ENCODE data around the gene MAEL.

Gene MAEL

DNA sequence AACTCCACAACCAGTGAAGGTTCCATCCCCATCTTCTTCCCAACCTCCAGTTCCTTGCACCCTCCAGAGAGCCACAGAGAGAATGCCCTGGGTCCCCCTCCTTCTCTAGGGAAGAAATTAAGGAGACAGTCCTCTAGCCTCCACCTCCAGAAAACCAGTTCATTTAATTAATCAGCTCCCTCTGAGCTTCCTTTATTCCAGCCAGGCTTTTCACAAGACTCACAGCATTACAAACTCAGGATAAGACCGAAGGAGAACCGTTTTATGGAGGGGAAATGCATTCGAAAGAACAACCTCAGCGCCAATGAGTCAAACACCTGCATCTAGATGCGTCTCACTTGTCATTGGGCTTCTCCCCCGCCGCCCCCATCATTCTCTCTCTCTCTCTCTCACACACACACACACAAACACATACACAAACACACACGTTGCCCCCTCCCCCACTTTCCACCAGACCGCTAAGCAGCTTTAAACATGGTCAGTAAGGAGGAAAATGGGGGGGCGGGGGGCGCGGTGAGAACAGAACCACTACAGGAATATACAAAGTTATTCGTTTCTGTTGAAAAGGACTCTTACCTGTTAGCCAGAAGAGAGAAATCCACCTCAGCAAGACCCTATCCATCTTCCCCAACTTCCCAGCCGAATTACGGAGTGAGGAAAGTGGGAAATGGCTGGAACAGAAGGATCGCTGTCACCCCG is 14.3 kb upstream of the MAEL start:
- Histone ChIP-seq H3K4me2 (ENCODE audit: low read length) (peak overlapping the region; percentile 82), H2AFZ (ENCODE audit: low read depth, low read length) (peak overlapping the region; percentile 91), H3K4me1 (ENCODE audit: low read length) (peaks cover 29% of the 10 kb centered on the region), H3K9ac (ENCODE audit: low read length) (peak overlapping the region; percentile 67), H3K27me3 (ENCODE audit: low read depth, low read length) (peaks cover 78% of the 10 kb centered on the region), H3K9me3 (ENCODE audit: insufficient read depth, low read length) (no peaks in the 10 kb centered on the region), H3K79me2 (ENCODE audit: low read length) (no peaks in the 10 kb centered on the region), H4K20me1 (ENCODE audit: insufficient read depth, low read length) (no peaks in the 10 kb centered on the region), H3K4me3 (ENCODE audit: low read length) (peak overlapping the region; percentile 80), H3K27ac (ENCODE audit: low read length) (no peak overlapping the region), H3K36me3 (replicated peaks; ENCODE audit: low read depth, low read length) (no peaks in the 10 kb centered on the region)
- TF ChIP-seq EZH2phosphoT487 (IDR thresholded peaks at IDR 0.05; ENCODE audit: low read depth) = no peak

- Histone ChIP-seq H3K4me2 (ENCODE audit: low read length) (peak within 1 kb of the TSS; percentile 89), H3K79me2 (ENCODE audit: low read length) (no peaks in the 10 kb centered on the region), H3K4me3 (ENCODE audit: low read length) (peak within 1 kb of the TSS; percentile 93), H3K9ac (ENCODE audit: low read length) (peak within 1 kb of the TSS; percentile 73), H3K4me1 (ENCODE audit: low read length) (peaks cover 24% of the 10 kb centered on the region), H2AFZ (ENCODE audit: low read depth, low read length) (peak within 1 kb of the TSS; percentile 91), H3K36me3 (replicated peaks; ENCODE audit: low read depth, low read length) (no peaks in the 10 kb centered on the region), H3K9me3 (ENCODE audit: insufficient read depth, low read length) (no peaks in the 10 kb centered on the region), H3K27ac (ENCODE audit: low read length) (no peak within 1 kb of the TSS), H3K27me3 (ENCODE audit: low read depth, low read length) (peaks cover 74% of the 10 kb centered on the region), H4K20me1 (ENCODE audit: insufficient read depth, low read length) (no peaks in the 10 kb centered on the region)
- TF ChIP-seq EZH2phosphoT487 (IDR thresholded peaks at IDR 0.05; ENCODE audit: low read depth) = no peak
- TF ChIP-seq, protein P1, sequence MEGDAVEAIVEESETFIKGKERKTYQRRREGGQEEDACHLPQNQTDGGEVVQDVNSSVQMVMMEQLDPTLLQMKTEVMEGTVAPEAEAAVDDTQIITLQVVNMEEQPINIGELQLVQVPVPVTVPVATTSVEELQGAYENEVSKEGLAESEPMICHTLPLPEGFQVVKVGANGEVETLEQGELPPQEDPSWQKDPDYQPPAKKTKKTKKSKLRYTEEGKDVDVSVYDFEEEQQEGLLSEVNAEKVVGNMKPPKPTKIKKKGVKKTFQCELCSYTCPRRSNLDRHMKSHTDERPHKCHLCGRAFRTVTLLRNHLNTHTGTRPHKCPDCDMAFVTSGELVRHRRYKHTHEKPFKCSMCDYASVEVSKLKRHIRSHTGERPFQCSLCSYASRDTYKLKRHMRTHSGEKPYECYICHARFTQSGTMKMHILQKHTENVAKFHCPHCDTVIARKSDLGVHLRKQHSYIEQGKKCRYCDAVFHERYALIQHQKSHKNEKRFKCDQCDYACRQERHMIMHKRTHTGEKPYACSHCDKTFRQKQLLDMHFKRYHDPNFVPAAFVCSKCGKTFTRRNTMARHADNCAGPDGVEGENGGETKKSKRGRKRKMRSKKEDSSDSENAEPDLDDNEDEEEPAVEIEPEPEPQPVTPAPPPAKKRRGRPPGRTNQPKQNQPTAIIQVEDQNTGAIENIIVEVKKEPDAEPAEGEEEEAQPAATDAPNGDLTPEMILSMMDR (IDR thresholded peaks at IDR 0.05; ENCODE audit: low read depth, low read length) = 0 out of 2 replicates have a peak, but pooled peaks have one; percentile 17
These were observed 13.5 kb upstream of the MAEL start, which contains the start of gene ILDR2 for GRCh38 chr1:166975361-166976129. Gene ILDR2, minus strand, starts transcription at chr1:166975540. Its CDS starts 272 bp downstream, at chr1:166975268.

DNA sequence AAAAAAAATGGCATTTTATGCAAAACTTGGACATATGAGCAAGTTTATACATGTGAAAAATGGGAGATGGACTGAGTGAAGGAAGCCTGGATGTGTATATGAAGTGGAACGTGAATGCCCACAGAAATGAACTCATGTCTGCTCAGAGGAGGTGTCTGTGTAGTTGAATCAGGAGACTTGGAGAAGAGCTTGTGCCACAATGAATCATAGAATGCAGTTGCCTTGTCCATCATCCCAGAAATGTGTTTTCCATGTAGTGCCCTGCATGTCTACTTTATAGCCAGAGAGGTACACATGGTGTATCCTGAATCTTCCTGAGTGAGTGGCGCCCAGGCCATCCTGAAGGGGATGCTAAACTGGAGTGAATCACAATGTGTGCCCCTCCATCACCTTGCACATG is 11.1 kb upstream of the MAEL start:
- Histone ChIP-seq H3K4me3 (ENCODE audit: low read length) (no peak overlapping the region), H3K27me3 (ENCODE audit: low read depth, low read length) (peaks cover 76% of the 10 kb centered on the region), H3K9me3 (ENCODE audit: insufficient read depth, low read length) (no peaks in the 10 kb centered on the region), H3K36me3 (replicated peaks; ENCODE audit: low read depth, low read length) (no peaks in the 10 kb centered on the region), H3K9ac (ENCODE audit: low read length) (no peak overlapping the region), H3K79me2 (ENCODE audit: low read length) (no peaks in the 10 kb centered on the region), H3K4me2 (ENCODE audit: low read length) (no peak overlapping the region), H3K4me1 (ENCODE audit: low read length) (peaks cover 19% of the 10 kb centered on the region), H2AFZ (ENCODE audit: low read depth, low read length) (no peak overlapping the region), H3K27ac (ENCODE audit: low read length) (no peak overlapping the region), H4K20me1 (ENCODE audit: insufficient read depth, low read length) (no peaks in the 10 kb centered on the region)
- TF ChIP-seq EZH2phosphoT487 (IDR thresholded peaks at IDR 0.05; ENCODE audit: low read depth) = no peak
- TF ChIP-seq, protein P1 (IDR thresholded peaks at IDR 0.05; ENCODE audit: low read depth, low read length) = no peak

- Histone ChIP-seq H3K4me3 (ENCODE audit: low read length) (no peak overlapping the region), H3K27me3 (ENCODE audit: low read depth, low read length) (peaks cover 70% of the 10 kb centered on the region), H3K36me3 (replicated peaks; ENCODE audit: low read depth, low read length) (no peaks in the 10 kb centered on the region), H4K20me1 (ENCODE audit: insufficient read depth, low read length) (no peaks in the 10 kb centered on the region), H3K27ac (ENCODE audit: low read length) (no peak overlapping the region), H2AFZ (ENCODE audit: low read depth, low read length) (no peak overlapping the region), H3K9me3 (ENCODE audit: insufficient read depth, low read length) (no peaks in the 10 kb centered on the region), H3K4me2 (ENCODE audit: low read length) (no peak overlapping the region), H3K9ac (ENCODE audit: low read length) (no peak overlapping the region), H3K4me1 (ENCODE audit: low read length) (peaks cover 19% of the 10 kb centered on the region), H3K79me2 (ENCODE audit: low read length) (no peaks in the 10 kb centered on the region)
- TF ChIP-seq, protein P1 (IDR thresholded peaks at IDR 0.05; ENCODE audit: low read depth, low read length) = no peak
- TF ChIP-seq EZH2phosphoT487 (IDR thresholded peaks at IDR 0.05; ENCODE audit: low read depth) = no peak
These were observed 10.3 kb upstream of the MAEL start for GRCh38 chr1:166978821-166979220.

All from OCI-LY3 (cell line).